ENCODE measurements around the gene CYP2W1.

The CYP2W1 gene

GRCh38 chr7:944744-945143, 38.2 kb upstream of the CYP2W1 start:
- no peak for FAIRE-seq
- TF ChIP-seq POLR2A (IDR thresholded peaks at IDR 0.05; ENCODE audit: low read depth, low read length) (no peak), POLR2AphosphoS5 (IDR thresholded peaks at IDR 0.05; ENCODE audit: low read depth, low read length) (no peak), TAF1 (IDR thresholded peaks at IDR 0.05; ENCODE audit: borderline replicate concordance, low read depth, low read length) (no peak)
- DNase-seq (ENCODE audit: insufficient read length), result no peak

GRCh38 chr7:945147-945555, 37.8 kb upstream of the CYP2W1 start:
- TF ChIP-seq TAF1 (IDR thresholded peaks at IDR 0.05; ENCODE audit: borderline replicate concordance, low read depth, low read length) (no peak), POLR2A (IDR thresholded peaks at IDR 0.05; ENCODE audit: low read depth, low read length) (no peak), POLR2AphosphoS5 (IDR thresholded peaks at IDR 0.05; ENCODE audit: low read depth, low read length) (no peak)
- FAIRE-seq (no peak), DNase-seq (ENCODE audit: insufficient read length) (no peak)

GRCh38 chr7:945556-946255, 37.3 kb upstream of the CYP2W1 start:
- FAIRE-seq (no peak), DNase-seq (ENCODE audit: insufficient read length) (no peak)
- TF ChIP-seq POLR2AphosphoS5 (IDR thresholded peaks at IDR 0.05; ENCODE audit: low read depth, low read length) (no peak), TAF1 (IDR thresholded peaks at IDR 0.05; ENCODE audit: borderline replicate concordance, low read depth, low read length) (no peak), POLR2A (IDR thresholded peaks at IDR 0.05; ENCODE audit: low read depth, low read length) (no peak)

GRCh38 chr7:946256-946996, 36.6 kb upstream of the CYP2W1 start:
- TF ChIP-seq POLR2A (IDR thresholded peaks at IDR 0.05; ENCODE audit: low read depth, low read length), result no peak
- TF ChIP-seq TAF1 (IDR thresholded peaks at IDR 0.05; ENCODE audit: borderline replicate concordance, low read depth, low read length), result no peak
- no peak for TF ChIP-seq POLR2AphosphoS5 (IDR thresholded peaks at IDR 0.05; ENCODE audit: low read depth, low read length)
- DNase-seq (ENCODE audit: insufficient read length) (no peak), FAIRE-seq (no peak)

- DNase-seq (ENCODE audit: insufficient read length), result no peak
- no peak for TF ChIP-seq POLR2A (IDR thresholded peaks at IDR 0.05; ENCODE audit: low read depth, low read length)
- no peak for TF ChIP-seq TAF1 (IDR thresholded peaks at IDR 0.05; ENCODE audit: borderline replicate concordance, low read depth, low read length)
- no peak for TF ChIP-seq POLR2AphosphoS5 (IDR thresholded peaks at IDR 0.05; ENCODE audit: low read depth, low read length)
- FAIRE-seq, result no peak
Measured at GRCh38 chr7:947391-948210, 35.4 kb upstream of the CYP2W1 start.

- FAIRE-seq (peak; percentile 53), DNase-seq (ENCODE audit: insufficient read length) (no peak)
- TF ChIP-seq TAF1 (IDR thresholded peaks at IDR 0.05; ENCODE audit: borderline replicate concordance, low read depth, low read length) (no peak), POLR2A (IDR thresholded peaks at IDR 0.05; ENCODE audit: low read depth, low read length) (no peak), POLR2AphosphoS5 (IDR thresholded peaks at IDR 0.05; ENCODE audit: low read depth, low read length) (no peak)
Measured at GRCh38 chr7:949021-949934, 33.7 kb upstream of the CYP2W1 start.

- FAIRE-seq (no peak), DNase-seq (ENCODE audit: insufficient read length) (no peak)
- TF ChIP-seq TAF1 (IDR thresholded peaks at IDR 0.05; ENCODE audit: borderline replicate concordance, low read depth, low read length) (no peak), POLR2AphosphoS5 (IDR thresholded peaks at IDR 0.05; ENCODE audit: low read depth, low read length) (no peak), POLR2A (IDR thresholded peaks at IDR 0.05; ENCODE audit: low read depth, low read length) (no peak)
Measured at GRCh38 chr7:951881-952547, 31.0 kb upstream of the CYP2W1 start.

- DNase-seq (ENCODE audit: insufficient read length), result no peak
Measured at GRCh38 chr7:952548-953441, 30.2 kb upstream of the CYP2W1 start.

GRCh38 chr7:953547-954327, 29.2 kb upstream of the CYP2W1 start:
- FAIRE-seq, result peak; percentile 42
- DNase-seq (ENCODE audit: insufficient read length), result no peak
- TF ChIP-seq POLR2AphosphoS5 (IDR thresholded peaks at IDR 0.05; ENCODE audit: low read depth, low read length) (no peak), TAF1 (IDR thresholded peaks at IDR 0.05; ENCODE audit: borderline replicate concordance, low read depth, low read length) (no peak)

More at GRCh38 chr7:952548-953441, 30.2 kb upstream of the CYP2W1 start:
- no peak for TF ChIP-seq TAF1 (IDR thresholded peaks at IDR 0.05; ENCODE audit: borderline replicate concordance, low read depth, low read length)
- no peak for TF ChIP-seq POLR2AphosphoS5 (IDR thresholded peaks at IDR 0.05; ENCODE audit: low read depth, low read length)
- TF ChIP-seq POLR2A (IDR thresholded peaks at IDR 0.05; ENCODE audit: low read depth, low read length), result no peak
- FAIRE-seq, result no peak

All from GM12892 (cell line).